Uterus (tissue), 4 donors: Measurements from ENCODE around the gene SIRPG. TPM values are rescaled to one million over a fixed set of nuclear protein-coding genes. Genes with fewer than 3 reads are reported as not detected.
"Not testable (repeated sequence)": the region's sequence is repeated elsewhere in the genome, so short reads cannot be mapped to it uniquely, and the experiment has no call there.

Experiments
- DNase-seq, 2 donors: peaks; one replicate each; pipeline ENCODE4 v3.0.0-alpha.2; 2019 to 2020
- H3K27ac ChIP-seq, 2 donors: fragments of 200-600 bp; sonication (generic); 1 replicate in 1 of 2; 2 replicates in 1 of 2; pipeline ENCODE4 v1.5.1; 2016 to 2018
- H3K27me3 ChIP-seq, 2 donors: fragments of 200-600 bp; sonication (generic); one replicate each; pipeline ENCODE4 v1.5.1; 2018 to 2019; ENCODE audit warnings: control low read depth in 1 of 2
- H3K36me3 ChIP-seq, 2 donors: fragments of 200-600 bp; sonication (generic); one replicate each; pipeline ENCODE4 v1.5.1; 2019; ENCODE audit warnings: control low read depth in 1 of 2
- H3K4me1 ChIP-seq, 2 donors: fragments of 200-600 bp; sonication (generic); one replicate each; pipeline ENCODE4 v1.5.1; 2018 to 2019; ENCODE audit warnings: control low read depth in 1 of 2
- H3K4me3 ChIP-seq, 2 donors: fragments of 200-600 bp; sonication (generic); 1 replicate in 1 of 2; 2 replicates in 1 of 2; pipeline ENCODE4 v1.5.1; 2018 to 2019; ENCODE audit warnings: mild to moderate bottlenecking in 1 of 2
- H3K9me3 ChIP-seq, 2 donors: fragments of 200-600 bp; sonication (generic); one replicate each; pipeline ENCODE4 v1.5.1; 2019; ENCODE audit warnings: control low read depth in 1 of 2
- CTCF ChIP-seq, 4 experiments: fragments of 200-600 bp in 2 of 4; fragments of 450-650 bp in 2 of 4; sonication (generic) in 2 of 4; IDR thresholded peaks; one replicate each; pipeline ENCODE4 v1.5.1; 2016 to 2019; ENCODE audit warnings: antibody characterized with exemption in 4 of 4, mild to moderate bottlenecking in 2 of 4, moderate library complexity in 1 of 4
- POLR2A ChIP-seq, 2 donors: fragments of 450-650 bp; IDR thresholded peaks; one replicate each; pipeline ENCODE4 v1.6.1; 2016; ENCODE audit warnings: antibody characterized with exemption in 2 of 2, mild to moderate bottlenecking in 1 of 2, moderate library complexity in 1 of 2
- intact Hi-C: fragments of 100-400 bp; cut with DNase I; formaldehyde crosslinking; loops from one replicate; pipeline ENCODE4 v1.15.1; 2023; ENCODE audit warnings: low total_unique reads
- total RNA-seq, 4 donors: library from RNA; depleted of rRNA in 3 of 4; stranded (reverse); fragments of >200 nt in 3 of 4; gene quantifications; one replicate each; pipeline versions ENCODE4 v1.1.0 to v1.2.4, GENCODE V29; 2014 to 2023
- donor health status: DM: yes; HTN: yes; CAD: no.

SIRPG gene
- total RNA-seq, 4 donors from 2014 or later = 0.28 TPM; not detected in 3

- Histone ChIP-seq H3K4me1 (no peaks in the 10 kb centered on the region), H3K27ac (no peak overlapping the region), H3K27me3 (no peaks in the 10 kb centered on the region), H3K36me3 (no peaks in the 10 kb centered on the region), H3K4me3 (no peak overlapping the region), H3K9me3 (no peaks in the 10 kb centered on the region)
- no peak for TF ChIP-seq CTCF (IDR thresholded peaks at IDR 0.05)
- no peak for TF ChIP-seq POLR2A (IDR thresholded peaks at IDR 0.05)
- no peak for DNase-seq
- intact Hi-C loops = no loop called here
Observed at GRCh38 chr20:1651268-1652058, 6.1 kb downstream of the SIRPG start.

GRCh38 chr20:1648101-1648500, 9.5 kb downstream of the SIRPG start:
- H3K9me3 ChIP-seq = no peaks in the 10 kb centered on the region
- no peaks in the 10 kb centered on the region for H3K4me1 ChIP-seq
- TF ChIP-seq CTCF (IDR thresholded peaks at IDR 0.05) (no peak), POLR2A (IDR thresholded peaks at IDR 0.05) (no peak)
- H3K27ac ChIP-seq = no peak overlapping the region
- no peak for DNase-seq
- H3K4me3 ChIP-seq = no peak overlapping the region
- H3K36me3 ChIP-seq = no peaks in the 10 kb centered on the region
- intact Hi-C loops = no loop called here
- H3K27me3 ChIP-seq = no peaks in the 10 kb centered on the region

- TF ChIP-seq CTCF (IDR thresholded peaks at IDR 0.05) = no peak
- no peak for TF ChIP-seq POLR2A (IDR thresholded peaks at IDR 0.05)
- Histone ChIP-seq H3K4me1 (no peaks in the 10 kb centered on the region), H3K4me3 (no peak overlapping the region), H3K27ac (no peak overlapping the region), H3K9me3 (no peaks in the 10 kb centered on the region), H3K36me3 (no peaks in the 10 kb centered on the region), H3K27me3 (no peaks in the 10 kb centered on the region)
- no peak for DNase-seq
- intact Hi-C loops = no loop called here
Observed at GRCh38 chr20:1646975-1647431, 10.6 kb downstream of the SIRPG start.

- intact Hi-C loops = no loop called here
- no peak for TF ChIP-seq CTCF (IDR thresholded peaks at IDR 0.05)
- TF ChIP-seq POLR2A (IDR thresholded peaks at IDR 0.05) = no peak
- H3K4me1 ChIP-seq = no peaks in the 10 kb centered on the region
- H3K27ac ChIP-seq = no peak overlapping the region
- H3K4me3 ChIP-seq = no peak overlapping the region
- no peak for DNase-seq
- H3K9me3 ChIP-seq = no peaks in the 10 kb centered on the region
- H3K36me3 ChIP-seq = no peaks in the 10 kb centered on the region
- no peaks in the 10 kb centered on the region for H3K27me3 ChIP-seq
Observed at GRCh38 chr20:1644101-1644962, 13.2 kb downstream of the SIRPG start.

GRCh38 chr20:1638643-1639042, 18.9 kb downstream of the SIRPG start:
- H3K4me1 ChIP-seq, DNase-seq, H3K27me3 ChIP-seq, H3K27ac ChIP-seq, H3K9me3 ChIP-seq, H3K36me3 ChIP-seq, intact Hi-C loops, H3K4me3 ChIP-seq: not testable (repeated sequence)
